ENCODE measurements around the gene LSM14B.

DNA sequence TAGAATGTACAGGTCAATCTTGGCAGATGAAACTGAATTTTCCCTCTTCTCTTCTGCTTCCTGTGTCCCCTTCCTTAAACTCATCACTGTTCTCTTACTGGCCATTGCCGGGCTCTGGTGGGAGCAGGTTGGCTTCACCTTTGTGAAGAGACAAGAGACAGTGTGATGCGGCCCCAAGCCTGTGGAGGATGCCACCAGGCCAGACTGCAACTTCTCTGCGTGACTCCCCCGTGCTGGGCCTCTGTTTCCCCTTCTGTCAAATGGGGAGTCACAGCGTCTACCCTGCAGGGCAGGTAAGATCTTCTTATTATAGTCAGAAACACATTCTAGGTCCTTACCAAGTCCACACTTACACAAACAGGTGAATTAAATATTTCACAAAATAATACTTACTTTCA, 1.9 kb upstream of the LSM14B start:
- TF ChIP-seq POLR2AphosphoS5 (IDR thresholded peaks at IDR 0.05; ENCODE audit: low read depth, low read length), result no peak
- TF ChIP-seq POLR2A (IDR thresholded peaks at IDR 0.05; ENCODE audit: low read depth, low read length), result no peak
- no peak for TF ChIP-seq TAF1 (IDR thresholded peaks at IDR 0.05; ENCODE audit: borderline replicate concordance, low read depth, low read length)
